Stimulated activated CD4-positive, alpha-beta T cell treated with anti-CD3 and anti-CD28 coated beads, TNF-alpha, amount 100 ng/mL, for 48 hours (primary cell): ENCODE data around the gene ZNF516.

Experiments
- DNase-seq, 3 donors: peaks; one replicate each; pipeline ENCODE4 v3.0.0-alpha.2; 2020; ENCODE audit warnings: low read depth in 3 of 3

Gene ZNF516

DNA sequence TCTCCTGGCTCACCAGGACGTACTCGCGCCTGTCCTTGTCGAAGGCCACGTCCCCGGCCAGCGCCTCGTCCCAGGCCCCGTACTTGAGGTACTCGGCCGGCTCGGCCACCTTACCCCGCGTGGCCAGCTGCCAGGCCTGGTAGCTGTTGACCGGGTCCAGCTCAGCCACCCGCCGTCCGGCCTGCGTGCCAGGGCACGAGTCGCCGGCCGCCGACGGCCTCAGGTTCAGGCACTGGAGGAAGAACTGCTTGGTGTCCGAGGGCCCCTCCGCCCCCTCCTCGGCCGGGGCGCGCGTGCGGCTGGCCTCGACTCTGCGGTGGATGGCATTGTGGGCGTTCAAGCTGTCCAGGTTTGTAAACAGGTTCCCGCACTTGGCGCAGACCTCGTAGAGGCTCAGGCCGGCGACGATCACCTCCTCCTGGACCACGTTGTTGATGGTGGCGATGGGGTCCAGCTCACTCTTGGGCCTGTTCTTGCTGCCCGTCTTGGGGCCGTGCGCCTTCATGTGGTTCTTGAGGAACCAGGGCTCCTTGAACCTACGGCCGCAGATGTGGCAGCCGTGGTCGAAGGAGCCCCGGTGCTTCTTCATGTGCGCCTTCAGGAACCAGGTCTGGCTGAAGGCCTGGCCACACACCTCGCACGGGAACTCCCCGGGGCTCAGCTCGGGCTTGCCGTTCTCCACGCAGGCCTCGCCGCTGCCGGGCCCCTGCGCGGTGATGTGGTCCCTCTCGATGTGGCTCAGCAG, 53.2 kb downstream of the ZNF516 start:
- DNase-seq, result no peak

DNA sequence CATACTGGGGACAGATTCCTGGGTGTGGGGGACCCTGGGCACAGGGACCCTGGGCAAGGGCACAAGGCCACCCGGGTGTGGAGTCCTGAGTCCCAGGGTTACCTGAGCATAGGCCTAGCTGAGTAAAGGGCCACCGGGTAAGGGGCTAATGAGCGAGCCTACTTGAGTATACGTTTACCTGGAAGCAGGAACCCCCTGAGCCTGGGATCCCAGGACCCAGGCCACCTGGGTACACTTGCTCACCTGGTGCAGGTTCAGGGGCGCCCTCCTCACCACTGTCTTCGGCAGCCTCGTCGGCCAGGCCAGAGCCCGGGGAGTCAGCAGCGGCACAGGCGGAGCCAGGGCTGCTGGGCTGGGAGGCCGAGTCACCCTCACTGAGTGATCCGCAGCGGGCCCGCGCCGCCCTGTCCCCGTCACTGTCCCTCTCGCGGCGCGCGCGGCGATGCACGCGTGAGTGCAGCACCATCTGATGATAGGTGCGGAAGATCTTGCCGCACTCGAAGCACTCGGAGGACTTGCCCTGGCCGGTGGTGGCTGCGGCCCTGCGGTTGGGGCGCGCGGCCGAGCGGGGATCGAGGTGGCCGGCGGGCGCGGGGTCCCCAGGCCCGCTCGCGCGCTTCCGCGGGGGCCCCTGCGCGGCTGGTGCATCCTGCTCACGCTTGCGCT, 53.9 kb downstream of the ZNF516 start:
- DNase-seq, result no peak

DNA sequence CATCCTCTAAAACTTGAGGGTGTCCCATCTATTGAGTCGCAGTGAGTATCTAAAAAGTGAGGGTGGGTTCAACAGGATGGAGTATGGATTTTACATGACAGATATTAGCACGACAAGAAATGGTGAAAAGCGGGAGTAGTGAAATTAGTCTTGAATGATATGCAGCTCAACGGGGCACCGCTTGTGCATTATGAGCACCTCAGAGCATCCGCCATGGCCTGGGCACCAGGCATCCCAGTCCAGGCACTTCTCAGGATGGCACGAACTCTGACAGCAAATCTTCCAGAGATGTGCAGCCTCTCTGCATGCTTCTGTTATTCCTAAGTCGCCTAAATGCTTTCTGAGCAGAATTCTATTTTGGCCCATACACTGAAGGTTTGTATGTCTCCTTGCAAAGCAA, 57.1 kb downstream of the ZNF516 start:
- DNase-seq, result no peak

DNA sequence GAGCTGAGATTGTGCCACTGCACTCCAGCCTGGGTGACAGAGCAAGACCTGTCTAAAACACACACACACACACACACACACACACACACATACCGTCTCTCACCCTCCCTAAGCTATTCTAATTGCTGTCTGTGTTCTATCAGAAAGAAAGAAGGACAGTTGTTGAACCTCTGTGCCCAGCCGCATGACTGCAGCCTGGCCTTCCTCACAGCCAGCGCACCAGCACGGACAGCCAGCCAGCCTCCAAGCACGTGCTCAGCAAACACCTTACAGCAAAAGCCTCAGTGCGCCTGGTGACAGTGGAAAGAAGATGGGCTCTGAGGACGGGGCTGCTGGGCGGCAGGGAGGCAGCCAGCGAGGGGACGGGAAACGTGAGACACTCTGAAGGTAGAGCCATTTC, 58.0 kb downstream of the ZNF516 start:
- DNase-seq, result no peak

DNA sequence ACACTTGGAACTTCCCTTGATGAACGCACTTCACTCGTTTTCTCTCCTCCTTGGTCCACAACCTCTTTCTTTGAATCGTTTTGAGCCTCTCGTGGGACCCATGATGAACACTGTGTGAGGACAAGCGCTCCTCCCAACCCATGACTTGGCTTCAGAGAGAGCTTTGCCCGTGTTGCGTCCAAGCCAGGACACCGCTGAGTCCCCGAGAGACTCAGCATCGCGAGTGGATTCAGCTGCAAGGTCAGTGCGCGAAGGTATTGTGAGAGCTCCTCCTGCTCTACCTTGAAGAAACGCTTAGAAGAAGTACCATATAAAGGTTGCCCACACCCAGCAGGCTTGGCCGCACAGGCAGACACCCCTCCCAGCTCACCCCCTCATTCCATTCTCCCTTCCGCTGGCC, 58.7 kb downstream of the ZNF516 start:
- DNase-seq, result no peak

DNA sequence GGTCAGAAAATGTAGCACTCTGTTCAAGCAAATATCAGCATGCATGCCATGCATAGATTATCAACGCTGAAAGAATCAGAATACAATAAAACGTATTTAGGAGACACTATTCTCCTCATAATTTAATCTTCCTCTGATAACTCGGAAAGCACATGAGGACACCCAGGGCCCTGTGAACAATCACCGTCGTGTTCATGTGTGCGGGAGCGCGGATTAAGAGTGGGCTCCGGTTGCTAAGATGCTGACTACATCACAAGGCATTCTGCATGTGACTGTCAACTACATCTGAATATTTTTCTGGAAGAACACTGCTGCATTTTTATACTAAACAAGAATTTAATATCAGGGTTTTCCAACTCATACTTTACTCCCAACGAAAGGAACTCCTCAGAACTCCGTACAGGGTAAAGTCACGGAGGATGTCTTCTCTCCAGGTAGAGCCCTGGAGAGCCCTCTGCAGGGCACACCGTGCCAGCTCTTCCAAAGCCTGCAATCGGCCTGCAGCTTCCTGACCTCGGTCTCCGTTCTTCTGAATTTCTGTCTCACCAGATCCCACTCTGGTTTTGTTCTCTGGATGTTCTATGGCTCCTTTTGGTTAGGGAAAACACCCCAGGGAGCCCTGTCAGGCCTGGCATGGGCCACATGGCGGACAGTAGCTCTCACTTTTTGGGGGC, 59.6 kb downstream of the ZNF516 start:
- DNase-seq, result no peak

DNA sequence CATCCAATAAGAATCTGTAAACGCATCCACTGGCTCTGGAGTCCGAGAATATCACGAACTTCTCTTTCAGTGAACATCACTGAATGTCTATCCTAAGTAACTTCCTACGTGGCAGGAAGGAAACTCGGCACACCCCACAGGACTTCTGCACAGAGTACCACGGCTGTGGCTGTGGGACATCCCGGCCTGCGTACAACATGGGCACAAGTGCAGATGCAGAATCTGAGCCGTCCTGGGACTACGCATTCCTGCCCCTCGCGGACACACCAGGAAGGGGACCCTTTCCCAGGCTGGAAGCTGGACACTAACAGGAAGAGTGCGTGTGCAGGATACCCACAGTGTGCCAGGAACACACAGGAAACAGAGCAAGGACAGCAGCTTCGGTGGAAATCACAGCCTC, 60.6 kb downstream of the ZNF516 start:
- no peak for DNase-seq

DNA sequence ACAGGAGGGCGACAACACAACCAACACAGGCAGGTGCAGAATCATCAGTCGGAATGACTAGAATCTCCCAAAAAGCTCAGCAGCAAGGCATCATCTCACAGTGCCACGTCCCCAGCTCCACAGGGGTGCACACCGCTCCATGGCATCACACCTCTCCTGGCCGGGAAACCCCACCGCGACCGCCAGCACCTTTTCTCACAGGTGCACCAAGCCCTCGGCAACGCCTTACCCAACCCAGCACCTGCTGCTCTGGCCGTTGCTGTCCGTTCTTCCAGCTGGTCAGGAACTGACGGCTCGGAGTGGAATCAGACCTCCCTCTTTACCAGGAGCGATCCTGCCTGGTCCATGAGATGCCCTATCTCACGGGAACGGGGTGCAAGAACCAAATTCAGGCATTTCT, 61.3 kb downstream of the ZNF516 start:
- no peak for DNase-seq

DNA sequence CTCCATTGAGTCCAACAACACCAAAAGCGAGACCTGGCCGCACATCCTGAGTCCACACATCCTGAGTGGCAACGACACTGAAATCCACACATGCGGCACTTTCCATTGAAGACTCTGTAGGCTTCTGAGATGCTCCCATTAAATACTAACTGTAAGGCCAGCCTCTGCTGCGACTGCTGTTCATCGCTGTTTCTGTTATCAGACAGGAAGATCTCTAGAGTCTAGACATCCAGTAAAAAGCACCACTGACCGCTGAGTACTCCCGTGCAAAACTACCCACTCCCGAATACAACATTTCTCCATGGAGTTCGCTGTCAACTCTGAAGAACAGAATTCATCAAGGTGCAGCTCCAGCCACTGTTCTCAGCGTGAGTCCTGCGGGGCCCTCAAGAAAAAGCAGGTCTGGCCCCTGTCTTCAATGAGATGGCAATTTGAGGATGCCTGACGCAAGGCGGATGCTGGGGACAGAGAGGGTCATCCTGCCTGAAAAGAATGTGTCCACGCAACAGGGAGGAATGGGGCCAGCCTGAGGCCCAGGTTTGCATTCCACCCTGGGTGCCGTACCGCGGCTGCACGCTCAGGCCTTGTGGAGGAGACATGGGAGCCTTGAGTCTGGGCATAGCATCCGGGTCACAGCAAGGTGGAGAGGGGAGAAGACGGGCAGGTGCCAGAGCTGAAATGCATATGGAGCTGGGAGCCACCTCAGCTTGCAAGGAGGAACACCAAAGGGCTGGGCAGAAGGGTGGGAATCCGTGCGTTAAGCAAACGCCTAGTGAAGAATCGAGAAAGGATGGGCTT, 61.9 kb downstream of the ZNF516 start:
- no peak for DNase-seq

DNA sequence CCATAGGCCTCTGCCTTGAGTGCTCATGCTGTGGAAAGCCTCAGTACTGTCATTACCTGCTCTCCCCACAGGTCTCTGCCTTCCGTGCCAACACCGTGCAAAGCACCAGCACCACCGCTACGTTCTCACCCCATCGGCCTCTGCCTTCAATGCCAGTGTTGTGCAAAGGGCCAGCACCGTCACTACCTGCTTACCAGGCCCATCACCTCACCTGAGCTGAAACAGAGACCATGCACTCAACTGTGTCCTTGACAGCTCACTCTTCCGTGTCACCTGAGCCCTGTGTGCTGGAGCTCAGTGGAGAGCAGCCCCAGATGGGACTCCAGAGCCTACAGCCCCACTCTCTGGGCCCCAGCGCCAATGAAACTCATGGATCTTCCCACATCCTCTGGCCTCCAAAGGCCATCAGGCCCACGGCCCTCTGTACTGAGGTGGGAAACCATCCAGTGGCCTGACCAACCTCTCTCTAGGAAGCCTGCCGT, 62.7 kb downstream of the ZNF516 start:
- DNase-seq, result no peak

DNA sequence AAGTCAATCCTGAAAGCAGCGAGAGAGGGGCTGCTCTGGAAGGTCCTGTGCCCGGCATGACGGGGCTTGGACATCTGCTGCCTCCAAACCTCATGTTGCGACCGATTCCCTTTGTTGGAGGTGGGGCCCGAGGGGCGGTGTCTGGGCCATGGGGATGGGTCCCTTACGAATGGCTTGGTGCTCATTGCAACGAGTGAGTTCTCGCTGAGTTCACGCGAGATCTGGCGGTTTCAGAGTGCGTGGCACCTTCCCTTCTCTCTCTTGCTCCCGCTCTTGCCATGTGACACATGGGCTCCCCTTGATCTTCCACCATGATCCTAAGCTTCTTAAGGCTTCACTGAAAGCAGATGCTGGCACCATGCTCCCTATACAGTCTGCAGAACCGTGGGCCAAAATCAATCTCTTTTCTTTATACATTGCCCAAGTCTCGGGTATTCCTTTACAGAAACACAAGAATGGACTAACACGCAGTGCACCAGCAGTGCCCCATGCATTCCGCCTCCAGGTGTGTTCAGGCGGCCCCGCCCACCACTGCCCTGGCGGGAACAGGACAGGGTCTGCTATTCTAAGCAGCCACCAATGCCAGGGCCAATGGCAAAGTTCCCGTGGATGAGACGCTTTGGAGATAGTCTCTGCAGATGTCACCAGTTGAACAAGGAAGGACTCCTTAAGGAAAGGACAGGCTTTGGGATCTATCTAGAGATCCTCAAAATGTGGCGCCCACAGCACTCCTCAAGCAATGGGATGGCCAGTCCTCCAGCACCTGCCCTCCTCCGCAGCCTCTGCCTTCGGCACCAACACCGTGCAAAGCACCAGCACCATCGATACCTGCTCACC, 63.4 kb downstream of the ZNF516 start:
- DNase-seq, result no peak

DNA sequence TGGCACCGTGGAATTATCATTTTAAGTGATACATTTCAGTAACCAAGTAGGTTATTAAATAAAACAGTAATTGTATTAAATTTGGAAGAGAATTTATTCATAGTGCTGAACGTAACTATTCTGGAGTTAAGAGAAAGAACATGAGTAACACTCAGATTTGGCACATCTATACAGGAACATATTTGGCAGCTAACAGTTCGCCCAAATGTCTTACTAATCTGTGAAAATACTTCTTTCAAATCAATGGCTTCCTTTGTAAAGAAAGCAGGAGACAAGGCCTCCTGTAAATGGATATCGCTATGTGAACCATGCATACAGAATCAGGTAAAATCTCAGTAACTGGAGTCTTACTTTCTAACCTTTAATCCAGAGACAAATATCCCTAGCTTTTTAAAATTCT, 64.4 kb downstream of the ZNF516 start:
- DNase-seq, result no peak

DNA sequence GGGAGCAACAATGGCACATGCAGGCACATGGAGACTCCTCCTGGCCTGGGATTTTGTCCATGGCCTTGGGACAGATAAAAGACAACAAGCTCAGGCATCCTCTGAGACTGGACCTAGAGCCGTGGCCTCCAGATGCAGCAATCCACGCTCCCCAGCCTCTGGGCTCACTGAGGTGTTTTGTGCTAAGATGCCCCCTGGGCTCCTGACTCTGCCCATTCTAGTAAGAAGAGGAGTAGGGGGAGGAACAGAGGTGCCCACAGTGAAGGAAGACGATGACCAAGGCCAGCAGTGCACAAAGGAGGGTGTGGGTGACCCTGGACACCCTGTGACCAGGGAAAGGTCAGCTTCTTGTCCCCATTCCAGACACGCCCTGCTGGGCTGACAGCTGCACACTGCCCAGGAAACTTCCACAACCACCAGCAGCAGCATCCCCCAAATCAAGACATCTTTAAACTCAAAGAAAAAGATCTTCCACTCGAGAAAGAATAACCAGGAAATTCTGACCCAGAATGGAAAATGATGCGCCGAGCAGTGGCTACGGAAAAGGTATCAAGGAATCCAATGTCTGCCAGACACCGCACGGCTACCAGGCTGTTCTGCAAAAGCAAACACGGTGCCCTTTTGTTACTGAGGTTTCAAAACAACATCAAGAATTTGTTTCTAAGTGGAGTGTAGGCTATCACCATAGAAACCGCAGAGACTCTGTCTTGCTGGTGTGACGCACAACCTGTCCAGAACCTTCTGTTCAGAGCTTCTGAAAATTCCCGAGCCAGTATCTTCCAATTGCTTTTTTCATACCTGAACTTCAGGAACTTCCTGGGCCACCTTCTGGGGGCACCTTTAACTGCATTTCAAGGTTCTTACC, 65.5 kb downstream of the ZNF516 start:
- no peak for DNase-seq

DNA sequence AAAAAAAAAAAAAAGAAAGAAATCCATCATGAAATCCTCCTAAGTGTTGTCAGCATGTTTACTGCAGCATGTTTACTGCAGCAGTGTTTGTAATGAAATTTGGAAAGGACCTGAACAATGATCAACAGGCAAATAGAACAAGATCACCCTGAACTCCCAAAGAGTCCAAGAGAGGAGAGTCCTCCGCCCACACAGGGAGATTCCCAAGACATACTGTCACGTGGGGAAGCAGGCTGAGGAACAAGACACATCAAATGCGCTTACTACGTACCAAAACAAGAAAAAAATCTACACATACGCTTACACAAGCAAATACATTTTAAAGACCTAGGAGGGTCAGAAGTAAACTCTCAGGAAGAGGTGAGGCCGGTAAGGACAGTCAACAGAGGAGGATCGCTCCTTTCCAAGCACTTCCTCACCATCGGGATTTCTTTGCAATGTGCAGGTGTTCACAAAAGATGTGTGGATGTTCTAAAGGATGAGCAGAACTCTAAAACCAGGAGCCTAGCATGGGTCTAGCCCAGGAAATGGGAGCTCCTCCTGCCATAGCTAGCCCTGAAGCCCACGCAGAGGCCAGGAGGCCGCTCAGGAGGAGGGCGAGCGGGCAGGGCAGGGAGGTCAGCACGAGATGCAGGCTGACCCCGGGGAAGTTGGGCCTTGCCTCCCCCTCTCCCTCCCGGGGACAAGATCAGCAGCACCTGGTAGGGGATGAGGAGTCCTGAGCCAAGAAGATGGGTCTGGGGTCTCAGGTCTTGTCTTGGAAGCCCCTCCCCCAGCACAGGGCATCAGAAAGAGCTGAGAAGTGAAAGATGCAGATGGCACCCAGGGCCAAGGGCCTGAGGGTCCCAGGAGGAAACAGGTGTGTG, 66.4 kb downstream of the ZNF516 start:
- DNase-seq, result no peak

DNA sequence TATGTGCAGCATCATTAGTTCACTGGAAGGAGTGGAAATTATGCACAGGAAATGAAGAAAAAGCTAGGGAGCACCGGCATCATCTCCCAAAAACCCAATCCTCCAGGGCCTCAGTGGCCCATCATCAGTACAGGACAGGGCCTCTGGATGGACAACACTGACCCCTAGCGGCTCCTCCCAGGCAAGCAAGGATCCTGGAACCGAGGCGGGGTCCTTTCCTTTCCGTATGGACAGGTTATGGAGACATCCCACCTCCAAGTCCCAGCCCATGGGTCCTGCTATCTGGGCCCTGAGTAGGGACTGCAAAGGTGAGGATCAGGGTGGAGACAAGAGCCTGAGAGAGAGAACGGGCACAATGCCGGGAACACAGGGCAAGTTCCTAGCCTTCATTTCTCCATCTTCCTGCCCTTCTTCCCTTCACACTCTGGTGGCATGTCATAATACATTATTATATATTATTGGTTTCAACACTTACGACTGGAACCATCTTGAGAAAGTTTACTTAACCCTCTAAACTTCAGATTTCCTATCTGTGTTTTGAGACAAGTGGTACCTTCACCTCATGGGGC, 68.2 kb downstream of the ZNF516 start:
- peak in 1 of 3 donors; percentile 16 for DNase-seq

DNA sequence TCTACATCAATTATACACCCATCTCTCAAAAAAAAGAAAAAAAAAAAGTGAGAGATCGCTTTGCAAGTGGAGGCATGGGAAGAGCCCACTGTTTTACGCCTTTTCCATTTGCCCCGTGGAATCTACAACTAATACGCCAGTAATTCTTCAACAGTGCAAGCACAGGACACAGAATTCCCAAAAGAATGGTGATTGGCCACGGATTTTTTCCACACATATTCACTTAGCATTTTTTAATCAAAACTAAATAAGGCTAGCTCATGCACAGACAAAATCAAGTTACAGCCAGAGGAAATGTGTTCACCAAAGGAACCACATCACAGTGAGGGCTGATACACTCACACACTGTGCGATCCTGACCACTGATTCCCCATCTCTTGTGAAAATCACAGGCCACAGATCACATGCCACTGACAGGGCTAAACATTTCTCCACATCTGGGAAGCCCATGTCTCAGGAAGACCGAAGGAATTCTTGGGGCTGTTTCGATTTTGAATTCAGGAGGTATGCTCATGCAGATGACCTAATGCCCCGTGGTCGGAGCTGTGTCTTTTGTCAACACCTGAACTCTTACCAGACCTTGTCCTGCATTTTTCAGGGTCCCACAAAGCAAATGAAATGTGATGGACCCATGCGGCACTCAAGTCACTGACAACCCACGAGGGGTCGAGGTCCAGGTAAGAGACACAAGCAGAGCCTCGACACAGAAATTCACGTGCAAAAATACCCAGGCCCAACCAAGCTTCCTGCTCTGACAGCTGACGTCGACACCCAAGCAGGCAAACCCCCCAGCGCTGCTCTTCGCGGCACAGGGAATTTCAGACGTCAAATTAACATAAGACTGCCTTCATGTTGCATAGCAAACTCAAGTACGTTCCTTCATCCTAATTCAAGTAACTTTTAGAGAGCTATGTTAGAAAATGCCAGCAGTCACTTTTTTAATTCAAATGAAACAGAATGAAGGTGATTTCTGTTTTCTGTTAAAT, 69.6 kb downstream of the ZNF516 start:
- no peak for DNase-seq

DNA sequence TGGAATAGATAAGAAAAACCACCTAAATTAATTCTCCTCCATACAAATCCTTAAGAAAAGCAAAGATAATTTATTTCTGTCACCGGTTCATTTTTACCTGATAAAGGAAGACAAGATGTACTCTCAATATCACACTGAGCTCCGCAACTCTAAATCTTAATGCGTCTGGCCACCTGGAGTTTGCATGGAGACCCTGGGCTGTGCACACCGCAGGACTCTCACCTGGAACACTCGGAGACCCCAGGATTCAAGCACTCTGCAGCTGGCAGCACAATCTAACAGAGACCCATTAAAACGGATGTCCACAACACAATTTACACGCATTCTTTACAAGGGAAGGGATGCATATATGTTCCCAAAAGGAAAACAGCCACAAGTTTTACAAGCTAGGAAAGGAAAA, 72.2 kb downstream of the ZNF516 start:
- DNase-seq, result no peak

DNA sequence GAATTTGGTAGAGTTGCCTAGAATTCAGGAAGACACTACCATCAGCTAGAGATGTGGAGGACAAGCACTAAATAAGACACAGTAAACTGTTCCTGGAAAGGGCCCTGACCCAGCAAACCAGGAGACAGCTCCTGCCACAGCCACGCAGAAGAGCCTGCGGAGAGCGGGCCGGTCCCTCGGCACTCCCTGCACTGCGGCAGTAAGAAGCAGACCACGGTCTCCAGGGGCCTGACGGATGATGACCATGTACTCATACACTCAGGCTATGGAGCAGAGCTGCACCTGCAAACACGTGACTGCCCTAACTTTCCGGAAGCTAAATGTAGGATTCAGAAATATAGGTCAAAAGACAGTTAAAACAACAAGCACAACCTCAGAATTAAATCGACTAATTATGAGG, 72.9 kb downstream of the ZNF516 start:
- no peak for DNase-seq
